Measurements from ENCODE around the gene SDC1.

DNA sequence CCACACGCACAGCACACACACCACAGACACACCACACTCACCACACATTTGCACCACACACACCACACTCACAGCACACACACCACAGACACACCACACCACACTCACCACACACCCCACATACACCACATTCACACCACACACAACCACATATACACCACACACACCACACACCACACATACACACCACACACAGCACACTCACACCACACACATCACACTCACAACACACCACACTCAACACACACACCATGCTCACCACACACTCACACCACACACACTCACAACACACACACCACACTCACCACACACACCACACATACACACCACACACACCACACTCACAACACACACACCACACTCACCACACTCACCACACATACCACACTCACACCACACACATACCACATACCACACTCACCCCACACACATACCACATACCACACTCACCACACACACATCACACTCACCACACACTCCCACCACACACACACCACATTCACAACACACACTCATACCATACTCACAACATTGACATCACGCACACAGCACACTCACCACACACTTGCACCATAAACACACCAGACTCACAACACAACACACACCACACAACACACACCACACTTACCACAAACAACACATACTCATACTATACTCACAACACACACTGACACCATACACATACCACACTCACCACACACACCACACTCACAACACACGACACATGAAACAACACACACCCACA, 60.0 kb downstream of the SDC1 start:
- TF ChIP-seq, protein P1, sequence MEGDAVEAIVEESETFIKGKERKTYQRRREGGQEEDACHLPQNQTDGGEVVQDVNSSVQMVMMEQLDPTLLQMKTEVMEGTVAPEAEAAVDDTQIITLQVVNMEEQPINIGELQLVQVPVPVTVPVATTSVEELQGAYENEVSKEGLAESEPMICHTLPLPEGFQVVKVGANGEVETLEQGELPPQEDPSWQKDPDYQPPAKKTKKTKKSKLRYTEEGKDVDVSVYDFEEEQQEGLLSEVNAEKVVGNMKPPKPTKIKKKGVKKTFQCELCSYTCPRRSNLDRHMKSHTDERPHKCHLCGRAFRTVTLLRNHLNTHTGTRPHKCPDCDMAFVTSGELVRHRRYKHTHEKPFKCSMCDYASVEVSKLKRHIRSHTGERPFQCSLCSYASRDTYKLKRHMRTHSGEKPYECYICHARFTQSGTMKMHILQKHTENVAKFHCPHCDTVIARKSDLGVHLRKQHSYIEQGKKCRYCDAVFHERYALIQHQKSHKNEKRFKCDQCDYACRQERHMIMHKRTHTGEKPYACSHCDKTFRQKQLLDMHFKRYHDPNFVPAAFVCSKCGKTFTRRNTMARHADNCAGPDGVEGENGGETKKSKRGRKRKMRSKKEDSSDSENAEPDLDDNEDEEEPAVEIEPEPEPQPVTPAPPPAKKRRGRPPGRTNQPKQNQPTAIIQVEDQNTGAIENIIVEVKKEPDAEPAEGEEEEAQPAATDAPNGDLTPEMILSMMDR (IDR thresholded peaks at IDR 0.05) = no peak
- no peak for TF ChIP-seq POLR2AphosphoS5 (IDR thresholded peaks at IDR 0.05)
- no peak for TF ChIP-seq EP300 (IDR thresholded peaks at IDR 0.05; ENCODE audit: low read depth)
- TF ChIP-seq POLR2A (IDR thresholded peaks at IDR 0.05) = no peak
